ENCODE measurements around the gene MEX3B. TPM values are rescaled to one million over a fixed set of nuclear protein-coding genes. Genes with fewer than 3 reads are reported as not detected.

The MEX3B gene
- total and polyA plus RNA-seq, 2 donors (not counting 3 experiments of a cell fraction or from before 2014, with no cell fraction given): 11.0 to 22.6 TPM

GRCh38 chr15:82018201-82018600 lies 27.6 kb downstream of the MEX3B start:
- BruUV-seq (replicated peaks): no TSS peak
- DNase-seq (ENCODE audit: low read depth, low spot score) (no peak), FAIRE-seq (no peak)
- no peak overlapping the region for H3K9ac ChIP-seq (replicated peaks; ENCODE audit: extremely low read depth, insufficient read depth, low read length)
- no peak for TF ChIP-seq FOS (IDR thresholded peaks at IDR 0.05; ENCODE audit: borderline replicate concordance, insufficient read depth, low read length)
- dilution Hi-C loops (cut with MboI; ENCODE audit: extremely low pct_ligation_motif_present, low sequenced_read_pairs) (no loop called here), intact Hi-C loops (cut with micrococcal nuclease) (no loop called here)
- H3K27ac ChIP-seq (ENCODE audit: insufficient read depth, low read depth, low read length): no peak overlapping the region
- no peaks in the 10 kb centered on the region for H3K79me2 ChIP-seq (ENCODE audit: control insufficient read depth, insufficient read depth, low read length)
- H2AFZ ChIP-seq (ENCODE audit: low read depth, low read length): no peak overlapping the region
- H3K4me2 ChIP-seq (ENCODE audit: insufficient read depth, low read length): no peak overlapping the region
- no peaks in the 10 kb centered on the region for H3K27me3 ChIP-seq (ENCODE audit: control insufficient read depth in 2 of 2, insufficient read depth in 2 of 2, low read length in 2 of 2)
- H3K9me3 ChIP-seq (replicated peaks; ENCODE audit: control insufficient read depth, insufficient read depth, low read length): no peaks in the 10 kb centered on the region
- POLR2A ChIA-PET: no interaction called here
- no peaks in the 10 kb centered on the region for H3K36me3 ChIP-seq (ENCODE audit: control insufficient read depth in 2 of 2, extremely low read depth in 1 of 2, insufficient read depth in 2 of 2, low read length in 2 of 2)
- CTCF ChIA-PET: no interaction called here
- no peaks in the 10 kb centered on the region for H3K4me1 ChIP-seq (ENCODE audit: control insufficient read depth, extremely low read depth, insufficient read depth, low read length)
- H4K20me1 ChIP-seq (replicated peaks; ENCODE audit: control insufficient read depth, extremely low read depth, insufficient read depth, low read length): no peaks in the 10 kb centered on the region
- H3K9me1 ChIP-seq (replicated peaks; ENCODE audit: control insufficient read depth, extremely low read depth, insufficient read depth, low read length): no peaks in the 10 kb centered on the region
- H3K4me3 ChIP-seq (replicated peaks in 1 of 3; ENCODE audit: insufficient read depth in 1 of 3, low read depth in 1 of 3, low read length in 3 of 3): no peak overlapping the region

DNA sequence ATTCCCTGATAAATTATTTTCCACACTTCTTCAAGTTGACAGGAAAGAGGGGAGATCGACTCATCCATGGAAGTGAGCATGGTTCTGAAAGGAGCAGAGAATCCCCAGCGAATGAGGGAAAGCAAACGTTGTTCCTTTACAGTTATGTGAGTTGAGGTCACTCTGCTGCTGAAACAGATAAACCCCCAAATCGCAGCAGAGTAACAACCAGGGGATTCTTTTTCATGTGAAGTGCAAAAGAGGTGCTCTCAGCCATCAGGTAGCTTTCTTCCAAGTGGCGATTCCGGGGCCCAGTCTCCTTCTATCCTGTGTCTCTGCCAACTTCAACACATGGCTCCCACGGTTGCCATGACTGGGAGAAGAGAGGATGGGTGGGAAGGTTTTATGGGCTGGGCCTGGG lies 28.2 kb downstream of the MEX3B start:
- Histone ChIP-seq H3K27me3 (ENCODE audit: control insufficient read depth in 2 of 2, insufficient read depth in 2 of 2, low read length in 2 of 2) (no peaks in the 10 kb centered on the region), H2AFZ (ENCODE audit: low read depth, low read length) (no peak overlapping the region), H3K4me2 (ENCODE audit: insufficient read depth, low read length) (no peak overlapping the region), H3K9ac (replicated peaks; ENCODE audit: extremely low read depth, insufficient read depth, low read length) (no peak overlapping the region), H3K79me2 (ENCODE audit: control insufficient read depth, insufficient read depth, low read length) (no peaks in the 10 kb centered on the region), H3K4me3 (replicated peaks in 1 of 3; ENCODE audit: insufficient read depth in 1 of 3, low read depth in 1 of 3, low read length in 3 of 3) (no peak overlapping the region), H3K27ac (ENCODE audit: insufficient read depth, low read depth, low read length) (no peak overlapping the region), H3K4me1 (ENCODE audit: control insufficient read depth, extremely low read depth, insufficient read depth, low read length) (no peaks in the 10 kb centered on the region), H3K9me1 (replicated peaks; ENCODE audit: control insufficient read depth, extremely low read depth, insufficient read depth, low read length) (no peaks in the 10 kb centered on the region), H3K36me3 (ENCODE audit: control insufficient read depth in 2 of 2, extremely low read depth in 1 of 2, insufficient read depth in 2 of 2, low read length in 2 of 2) (no peaks in the 10 kb centered on the region), H3K9me3 (replicated peaks; ENCODE audit: control insufficient read depth, insufficient read depth, low read length) (no peaks in the 10 kb centered on the region), H4K20me1 (replicated peaks; ENCODE audit: control insufficient read depth, extremely low read depth, insufficient read depth, low read length) (no peaks in the 10 kb centered on the region)
- BruUV-seq (replicated peaks): no TSS peak
- intact Hi-C loops (cut with micrococcal nuclease): no loop called here
- POLR2A ChIA-PET: no interaction called here
- CTCF ChIA-PET: no interaction called here
- dilution Hi-C loops (cut with MboI; ENCODE audit: extremely low pct_ligation_motif_present, low sequenced_read_pairs): no loop called here
- DNase-seq (ENCODE audit: low read depth, low spot score) (no peak), FAIRE-seq (no peak)
- TF ChIP-seq POLR2AphosphoS5 (IDR thresholded peaks at IDR 0.05; ENCODE audit: insufficient read depth, low read depth, low read length) (no peak), FOS (IDR thresholded peaks at IDR 0.05; ENCODE audit: borderline replicate concordance, insufficient read depth, low read length) (no peak), MAX (IDR thresholded peaks at IDR 0.05; ENCODE audit: insufficient read depth, insufficient read length) (no peak), CTCF (IDR thresholded peaks at IDR 0.05; ENCODE audit: extremely low read depth in 1 of 2, insufficient read depth in 1 of 2, low read depth in 1 of 2, low read length in 2 of 2) (no peak), MYC (IDR thresholded peaks at IDR 0.05; ENCODE audit: low read depth, low read length) (no peak), POLR2A (IDR thresholded peaks at IDR 0.05; ENCODE audit: low read depth, low read length) (no peak), JUN (IDR thresholded peaks at IDR 0.05; ENCODE audit: borderline replicate concordance, insufficient read depth, insufficient read length, low read depth) (no peak), GATA2 (IDR thresholded peaks at IDR 0.05; ENCODE audit: insufficient read depth, insufficient read length, low read depth, low read length) (no peak), EZH2 (IDR thresholded peaks at IDR 0.05; ENCODE audit: borderline replicate concordance, low read depth, low read length, severe bottlenecking) (no peak)
